Endothelial cell of umbilical vein (primary cell): ENCODE data around the gene SLC35B2. TPM values are rescaled to one million over a fixed set of nuclear protein-coding genes. Genes with fewer than 3 reads are reported as not detected.
A peak's percentile ranks its signal among the peaks of the same experiment; 100 is the strongest.

Experiments used
- BruUV-seq: library from RNA; stranded (reverse); fragments of 400-500 nt; replicated peaks from 2 replicates; lab custom pipeline; 2021; lab: Mats Ljungman, UMichigan
- CTCF ChIA-PET: fragments of 300-600, 350-600 bp; sonication (Branson Sonifier 250); formaldehyde crosslinking; loops from one replicate; lab custom pipeline; 2021; ENCODE audit warnings: antibody characterized with exemption, inconsistent platforms; lab: Charles Lee
- POLR2A ChIA-PET: fragments of 300-600, 350-600 bp; sonication (Branson Sonifier 250); formaldehyde crosslinking; loops from one replicate; lab custom pipeline; 2021; ENCODE audit warnings: antibody characterized with exemption, inconsistent platforms; lab: Charles Lee
- DNase-seq: peaks from one replicate; pipeline ENCODE4 v3.0.0-alpha.2; 2011; ENCODE audit warnings: low read depth, low spot score
- FAIRE-seq: peaks from 2 replicates; lab custom pipeline; 2011; peaks lifted over from hg19 to GRCh38; lab: Jason Lieb, UNC
- H2AFZ ChIP-seq: 2 replicates; pipeline ENCODE4 v1.6.0; 2012; ENCODE audit warnings: low read depth, low read length, control low read depth, inconsistent platforms
- H3K27ac ChIP-seq: 2 replicates; pipeline ENCODE4 v1.5.1; 2011; ENCODE audit warnings: low read depth, mild to moderate bottlenecking, control low read depth, low read length, moderate library complexity; ENCODE audit not compliant: insufficient read depth
- H3K27me3 ChIP-seq, 2 experiments: 2 replicates each; pipeline versions ENCODE4 v1.6.0 to v1.6.1; 2011; ENCODE audit warnings: low read length in 2 of 2, mixed read lengths in 1 of 2; ENCODE audit not compliant: control insufficient read depth in 2 of 2, insufficient read depth in 2 of 2
- H3K36me3 ChIP-seq, 2 experiments: 2 replicates in 1 of 2; 3 replicates in 1 of 2; pipeline ENCODE4 v1.5.1; 2011; ENCODE audit warnings: low read length in 2 of 2, mild to moderate bottlenecking in 1 of 2, moderate library complexity in 1 of 2; ENCODE audit not compliant: control insufficient read depth in 2 of 2, insufficient read depth in 2 of 2; ENCODE audit errors: extremely low read depth in 1 of 2
- H3K4me1 ChIP-seq: 3 replicates; pipeline ENCODE4 v1.5.1; 2011; ENCODE audit warnings: mild to moderate bottlenecking, low read length; ENCODE audit not compliant: control insufficient read depth, insufficient read depth; ENCODE audit errors: extremely low read depth
- H3K4me2 ChIP-seq: 2 replicates; pipeline ENCODE4 v1.6.1; 2011; ENCODE audit warnings: low read length, control low read depth, mixed read lengths; ENCODE audit not compliant: insufficient read depth
- H3K4me3 ChIP-seq, 3 experiments: fragments of 200-600 bp in 1 of 3; sonication (generic), shearing (Covaris generic) in 1 of 3; replicated peaks in 1 of 3; 2 replicates each; pipeline ENCODE4 v1.5.1; 2011 to 2016; ENCODE audit warnings: control low read depth in 3 of 3, low read length in 3 of 3, mild to moderate bottlenecking in 2 of 3, inconsistent platforms in 1 of 3, low read depth in 1 of 3, moderate library complexity in 1 of 3; ENCODE audit not compliant: insufficient read depth in 1 of 3
- H3K79me2 ChIP-seq: 2 replicates; pipeline ENCODE4 v1.6.0; 2012; ENCODE audit warnings: low read length, inconsistent platforms; ENCODE audit not compliant: control insufficient read depth, insufficient read depth
- H3K9ac ChIP-seq: replicated peaks from 2 replicates; pipeline ENCODE3; 2011; ENCODE audit warnings: low read length, control low read depth; ENCODE audit not compliant: insufficient read depth; ENCODE audit errors: extremely low read depth
- H3K9me1 ChIP-seq: replicated peaks from 3 replicates; pipeline ENCODE4 v1.6.0; 2011; ENCODE audit warnings: mild to moderate bottlenecking, low read length; ENCODE audit not compliant: control insufficient read depth, insufficient read depth; ENCODE audit errors: extremely low read depth
- H3K9me3 ChIP-seq: replicated peaks from 2 replicates; pipeline ENCODE4 v1.5.1; 2012; ENCODE audit warnings: low read length, inconsistent platforms; ENCODE audit not compliant: control insufficient read depth, insufficient read depth
- H4K20me1 ChIP-seq: replicated peaks from 2 replicates; pipeline ENCODE3; 2011; ENCODE audit warnings: mild to moderate bottlenecking, low read length; ENCODE audit not compliant: control insufficient read depth, insufficient read depth; ENCODE audit errors: extremely low read depth
- EZH2 ChIP-seq: IDR thresholded peaks from 2 replicates; pipeline ENCODE4 v1.6.1; 2012; ENCODE audit warnings: borderline replicate concordance, low read depth, mild to moderate bottlenecking, moderate library complexity, low read length, inconsistent platforms; ENCODE audit not compliant: severe bottlenecking
- FOS ChIP-seq: IDR thresholded peaks from 2 replicates; pipeline ENCODE4 v1.6.1; 2011; ENCODE audit warnings: mild to moderate bottlenecking, low read length, moderate library complexity, borderline replicate concordance; ENCODE audit not compliant: insufficient read depth
- GATA2 ChIP-seq: IDR thresholded peaks from 2 replicates; pipeline ENCODE4 v1.7.0; 2011; ENCODE audit warnings: low read depth, mild to moderate bottlenecking, moderate library complexity, mixed read lengths, low read length; ENCODE audit not compliant: insufficient read length, insufficient read depth
- JUN ChIP-seq: IDR thresholded peaks from 2 replicates; pipeline ENCODE4 v1.6.1; 2011; ENCODE audit warnings: borderline replicate concordance, low read depth; ENCODE audit not compliant: insufficient read length, insufficient read depth
- MYC ChIP-seq: IDR thresholded peaks from one replicate; pipeline ENCODE4 v1.6.1; 2011; ENCODE audit warnings: mild to moderate bottlenecking, low read depth, low read length
- POLR2A ChIP-seq: IDR thresholded peaks from 2 replicates; pipeline ENCODE4 v1.6.1; 2012; ENCODE audit warnings: low read depth, mild to moderate bottlenecking, control low read depth, low read length
- POLR2AphosphoS5 ChIP-seq: IDR thresholded peaks from 2 replicates; pipeline ENCODE4 v1.6.1; 2012; ENCODE audit warnings: low read depth, mild to moderate bottlenecking, control low read depth, low read length, moderate library complexity; ENCODE audit not compliant: insufficient read depth
- dilution Hi-C: fragments of 300-500 bp; cut with MboI; formaldehyde crosslinking; loops from one replicate; pipeline ENCODE4 v1.15.0; 2019; ENCODE audit warnings: low sequenced_read_pairs; ENCODE audit not compliant: extremely low pct_ligation_motif_present
- intact Hi-C: fragments of 100-400 bp; cut with micrococcal nuclease; formaldehyde crosslinking; loops from one replicate; pipeline ENCODE4 v1.10.0; 2022
- polyA plus RNA-seq, 4 experiments: library from polyadenylated mRNA; depleted of rRNA in 3 of 4; stranded (reverse) in 3 of 4; unstranded in 1 of 4; fragments of >200 nt; gene quantifications; 2 replicates each; pipeline versions ENCODE4 v1.2.1 to v1.2.3, GENCODE V29; 2011 to 2012; ENCODE audit warnings: missing spikeins in 1 of 4
- total RNA-seq: library from RNA; stranded (reverse); gene quantifications from 2 replicates; pipeline ENCODE4 v1.2.3, GENCODE V29; 2021
- TF ChIP-seq, protein P1 (sequence below): IDR thresholded peaks from 2 replicates; pipeline ENCODE4 v1.6.1; 2011; ENCODE audit not compliant: insufficient read depth, insufficient read length
- TF ChIP-seq, protein P2 (sequence below), 2 donors: IDR thresholded peaks; 1 replicate in 1 of 2; 2 replicates in 1 of 2; pipeline ENCODE4 v1.5.1; 2011; ENCODE audit warnings: low read length in 2 of 2, mild to moderate bottlenecking in 2 of 2, moderate library complexity in 2 of 2, control low read depth in 1 of 2, inconsistent platforms in 1 of 2, low read depth in 1 of 2; ENCODE audit not compliant: insufficient read depth in 1 of 2; ENCODE audit errors: extremely low read depth in 1 of 2

Gene SLC35B2
- total and polyA plus RNA-seq, 2 donors (not counting 3 experiments of a cell fraction or from before 2014, with no cell fraction given), result 53.4 to 112 TPM

DNA sequence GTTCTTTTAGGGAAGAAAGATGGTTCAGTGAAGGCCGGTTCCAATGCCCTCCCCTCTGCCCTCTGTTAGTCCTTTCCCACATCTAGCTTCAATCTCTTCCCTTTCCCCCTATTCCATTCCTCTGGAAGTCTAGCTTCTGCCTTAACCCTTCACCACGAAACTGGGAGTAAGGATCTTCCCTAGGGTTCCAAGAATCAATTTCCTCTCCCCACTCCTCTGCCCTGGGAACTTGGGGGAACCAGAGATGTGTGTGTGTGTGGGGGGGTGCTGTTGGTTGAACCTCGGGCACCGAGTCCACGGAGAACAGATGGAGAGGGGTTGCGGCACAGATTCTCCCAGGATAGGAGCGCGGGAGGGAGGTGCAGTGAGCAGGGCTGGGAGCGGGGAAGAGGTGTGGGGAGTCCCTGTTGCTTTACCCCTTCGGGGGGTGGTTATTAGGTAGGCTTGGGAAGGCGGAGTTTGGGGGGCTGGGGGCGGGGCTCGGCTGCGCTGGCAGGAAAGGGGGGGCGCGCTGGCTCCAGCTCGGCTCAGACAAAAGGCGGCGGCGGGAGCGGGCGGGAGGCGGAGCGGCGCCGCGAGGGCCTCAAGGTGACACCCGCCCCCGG lies 12.7 kb upstream of the SLC35B2 start, which contains the start of gene TMEM151B:
TSS of gene TMEM151B (plus strand) at position 530 of the 605 bp plus-strand sequence. CDS start 293 bp downstream, outside the sequence.
- Histone ChIP-seq H4K20me1 (no peaks in the 10 kb centered on the region), H3K27ac (no peak within 1 kb of the TSS), H3K9ac (no peak within 1 kb of the TSS), H3K9me3 (no peaks in the 10 kb centered on the region), H3K36me3 (no peaks in the 10 kb centered on the region), H2AFZ (no peak within 1 kb of the TSS), H3K9me1 (no peaks in the 10 kb centered on the region), H3K27me3 (peaks cover 28 to 42% of the 10 kb centered on the region in 2 experiments), H3K4me2 (peak within 1 kb of the TSS; percentile 10), H3K79me2 (no peaks in the 10 kb centered on the region), H3K4me3 (peak within 1 kb of the TSS in 1 of 3 experiments; percentile 31), H3K4me1 (peaks cover 9% of the 10 kb centered on the region)
- no TSS peak for BruUV-seq
- ChIA-PET POLR2A (no interaction called here), CTCF (interaction anchor here (0.6 to 6.2 kb wide), 5 partner anchors 8 to 67 kb away, joined by 3 to 154 read pairs (median 23); partner anchors contain the start of gene AARS2)
- DNase-seq (no peak), FAIRE-seq (no peak)
- TF ChIP-seq FOS, result no peak
- TF ChIP-seq POLR2A, result no peak
- no peak for TF ChIP-seq MYC
- peak; percentile 86 for TF ChIP-seq EZH2
- no peak for TF ChIP-seq GATA2
- TF ChIP-seq JUN, result no peak
- dilution Hi-C loops, result no loop called here
- intact Hi-C loops, result no loop called here

DNA sequence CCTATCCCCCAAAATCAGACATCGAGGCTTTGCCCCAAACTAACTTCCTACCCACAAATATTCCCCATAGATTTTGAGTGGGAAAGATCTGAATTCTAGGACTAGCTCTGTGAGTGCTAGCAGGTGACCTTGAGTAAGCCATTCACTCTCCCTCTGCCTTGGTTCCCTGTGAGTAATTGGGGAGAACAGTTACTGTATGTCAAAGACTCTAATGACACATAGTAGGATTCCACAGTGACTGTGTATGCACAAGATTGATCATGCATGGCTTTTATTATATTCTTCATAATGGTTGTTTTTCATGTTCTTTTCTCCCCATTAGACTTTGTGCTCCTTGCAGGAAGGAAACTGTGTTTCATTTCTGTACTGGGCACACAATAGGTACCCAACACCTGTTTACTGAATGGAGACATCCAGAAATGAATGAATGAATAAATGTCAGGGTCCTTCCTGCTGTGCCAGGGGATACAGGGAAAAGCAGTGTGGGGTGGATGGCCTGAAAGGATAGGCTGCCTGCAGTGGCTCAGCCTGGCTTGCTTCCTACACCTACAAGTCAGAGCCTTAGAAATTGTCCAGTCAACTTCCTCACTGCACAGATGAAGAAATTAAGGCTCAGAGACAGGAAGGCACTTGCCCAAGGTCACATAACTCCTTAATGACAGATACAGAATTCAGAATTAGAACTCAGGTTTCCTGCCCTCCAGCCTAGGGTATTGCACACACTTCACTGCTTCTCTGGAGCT lies 12.0 kb upstream of the SLC35B2 start:
- Histone ChIP-seq H3K4me1 (peaks cover 13% of the 10 kb centered on the region), H4K20me1 (no peaks in the 10 kb centered on the region), H3K4me2 (no peak overlapping the region), H3K79me2 (peaks cover under 1% of the 10 kb centered on the region), H3K4me3 (no peak overlapping the region), H3K27ac (no peak overlapping the region), H3K36me3 (no peaks in the 10 kb centered on the region), H3K9ac (no peak overlapping the region), H3K27me3 (peaks cover 27 to 40% of the 10 kb centered on the region in 2 experiments), H2AFZ (no peak overlapping the region), H3K9me1 (no peaks in the 10 kb centered on the region), H3K9me3 (no peaks in the 10 kb centered on the region)
- peak; percentile 83 for FAIRE-seq
- DNase-seq, result no peak
- intact Hi-C loops (no loop called here), dilution Hi-C loops (no loop called here)
- TF ChIP-seq POLR2AphosphoS5, result no peak
- TF ChIP-seq, protein P1, sequence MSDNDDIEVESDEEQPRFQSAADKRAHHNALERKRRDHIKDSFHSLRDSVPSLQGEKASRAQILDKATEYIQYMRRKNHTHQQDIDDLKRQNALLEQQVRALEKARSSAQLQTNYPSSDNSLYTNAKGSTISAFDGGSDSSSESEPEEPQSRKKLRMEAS, result no peak
- no peak for TF ChIP-seq FOS
- TF ChIP-seq, protein P2, sequence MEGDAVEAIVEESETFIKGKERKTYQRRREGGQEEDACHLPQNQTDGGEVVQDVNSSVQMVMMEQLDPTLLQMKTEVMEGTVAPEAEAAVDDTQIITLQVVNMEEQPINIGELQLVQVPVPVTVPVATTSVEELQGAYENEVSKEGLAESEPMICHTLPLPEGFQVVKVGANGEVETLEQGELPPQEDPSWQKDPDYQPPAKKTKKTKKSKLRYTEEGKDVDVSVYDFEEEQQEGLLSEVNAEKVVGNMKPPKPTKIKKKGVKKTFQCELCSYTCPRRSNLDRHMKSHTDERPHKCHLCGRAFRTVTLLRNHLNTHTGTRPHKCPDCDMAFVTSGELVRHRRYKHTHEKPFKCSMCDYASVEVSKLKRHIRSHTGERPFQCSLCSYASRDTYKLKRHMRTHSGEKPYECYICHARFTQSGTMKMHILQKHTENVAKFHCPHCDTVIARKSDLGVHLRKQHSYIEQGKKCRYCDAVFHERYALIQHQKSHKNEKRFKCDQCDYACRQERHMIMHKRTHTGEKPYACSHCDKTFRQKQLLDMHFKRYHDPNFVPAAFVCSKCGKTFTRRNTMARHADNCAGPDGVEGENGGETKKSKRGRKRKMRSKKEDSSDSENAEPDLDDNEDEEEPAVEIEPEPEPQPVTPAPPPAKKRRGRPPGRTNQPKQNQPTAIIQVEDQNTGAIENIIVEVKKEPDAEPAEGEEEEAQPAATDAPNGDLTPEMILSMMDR (IDR thresholded peaks at IDR 0.05; ENCODE audit: extremely low read depth in 1 of 2, insufficient read depth in 1 of 2, low read depth in 1 of 2, low read length in 2 of 2), result no peak
- TF ChIP-seq JUN, result no peak
- TF ChIP-seq EZH2, result no peak
- no peak for TF ChIP-seq POLR2A
- no peak for TF ChIP-seq MYC
- no peak for TF ChIP-seq GATA2
- ChIA-PET CTCF (interaction anchor here (0.6 to 6.2 kb wide), 6 partner anchors 9 to 187 kb away, joined by 3 to 154 read pairs (median 18); partner anchors contain the start of gene AARS2), POLR2A (no interaction called here)
- BruUV-seq, result no TSS peak
